Upper lobe of right lung (tissue), 1 donor: ENCODE measurements around the gene ELOA2. TPM values are rescaled to one million over a fixed set of nuclear protein-coding genes. Genes with fewer than 3 reads are reported as not detected.

Experiments used
- ATAC-seq: fragments of 200-7000 bp; cut with Tn5 transposase; one replicate; pipeline ENCODE4 v1.9.1; 2020; ENCODE audit warnings: mild to moderate bottlenecking, moderate library complexity
- DNase-seq: peaks from one replicate; pipeline ENCODE4 v3.0.0-alpha.2; 2020
- H3K27ac ChIP-seq: fragments of 200-600 bp; one replicate; pipeline ENCODE4 v1.8.0; 2022
- H3K27me3 ChIP-seq: fragments of 200-600 bp; one replicate; pipeline ENCODE4 v1.8.0; 2022; ENCODE audit warnings: mild to moderate bottlenecking
- H3K36me3 ChIP-seq: fragments of 200-600 bp; one replicate; pipeline ENCODE4 v1.8.0; 2022
- H3K4me1 ChIP-seq: fragments of 200-600 bp; one replicate; pipeline ENCODE4 v1.8.0; 2022
- H3K4me3 ChIP-seq: fragments of 200-600 bp; one replicate; pipeline ENCODE4 v1.8.0; 2022; ENCODE audit warnings: mild to moderate bottlenecking
- H3K9me3 ChIP-seq: fragments of 200-600 bp; one replicate; pipeline ENCODE4 v1.8.0; 2022
- CTCF ChIP-seq: fragments of 200-600 bp; IDR thresholded peaks from one replicate; pipeline ENCODE4 v1.8.0; 2022; ENCODE audit warnings: antibody characterized with exemption
- intact Hi-C: fragments of 100-400 bp; cut with DNase I; formaldehyde crosslinking; loops from one replicate; pipeline ENCODE4 v1.11.0; 2022
- long read RNA-seq: library from polyadenylated mRNA; unstranded; transcript quantifications from one replicate; pipeline ENCODE4 v2.0.0, GENCODE V29; 2021
- total RNA-seq: library from RNA; stranded (reverse); fragmentation: NEBNext Ultra II Directional; extraction: Animal tissue kit (Norgen Biotek cat#: 25700); gene quantifications from one replicate; pipeline ENCODE4 v1.2.1, GENCODE V29; 2021
- donor health status: DM: no; HTN: yes; CAD: no; lungs with severe emphysema.

ELOA2 gene
- not detected for total RNA-seq
- long read RNA-seq = 0 reads

GRCh38 chr18:47035156-47035671 is at the start of gene ELOA2:
Gene ELOA2 (minus strand): TSS chr18:47035621. CDS start chr18:47035264, 357 bp downstream.
- TF ChIP-seq CTCF = no peak
- Histone ChIP-seq H3K36me3 (no peaks in the 10 kb centered on the region), H3K27me3 (no peaks in the 10 kb centered on the region), H3K9me3 (no peaks in the 10 kb centered on the region), H3K4me1 (no peaks in the 10 kb centered on the region), H3K4me3 (no peak within 1 kb of the TSS), H3K27ac (no peak within 1 kb of the TSS)
- no peak for ATAC-seq
- no peak for DNase-seq
- intact Hi-C loops = no loop called here

GRCh38 chr18:47081578-47081977 is 46.2 kb upstream of the ELOA2 start:
- Histone ChIP-seq H3K27ac (no peak overlapping the region), H3K4me1 (no peaks in the 10 kb centered on the region), H3K36me3 (no peaks in the 10 kb centered on the region), H3K27me3 (no peaks in the 10 kb centered on the region), H3K4me3 (no peak overlapping the region), H3K9me3 (no peaks in the 10 kb centered on the region)
- ATAC-seq = no peak
- TF ChIP-seq CTCF = no peak
- intact Hi-C loops = no loop called here
- DNase-seq = no peak

GRCh38 chr18:47080872-47081271 is 45.5 kb upstream of the ELOA2 start:
- Histone ChIP-seq H3K4me1 (no peaks in the 10 kb centered on the region), H3K36me3 (no peaks in the 10 kb centered on the region), H3K9me3 (no peaks in the 10 kb centered on the region), H3K27me3 (no peaks in the 10 kb centered on the region), H3K27ac (no peak overlapping the region), H3K4me3 (no peak overlapping the region)
- DNase-seq (no peak), ATAC-seq (no peak)
- TF ChIP-seq CTCF = no peak
- intact Hi-C loops = no loop called here

- ATAC-seq (no peak), DNase-seq (no peak)
- H3K4me1 ChIP-seq = no peaks in the 10 kb centered on the region
- no peak overlapping the region for H3K4me3 ChIP-seq
- H3K36me3 ChIP-seq = no peaks in the 10 kb centered on the region
- intact Hi-C loops = no loop called here
- H3K27me3 ChIP-seq = no peaks in the 10 kb centered on the region
- no peaks in the 10 kb centered on the region for H3K9me3 ChIP-seq
- no peak overlapping the region for H3K27ac ChIP-seq
- TF ChIP-seq CTCF = no peak
Observed at GRCh38 chr18:47077111-47077510, 41.7 kb upstream of the ELOA2 start.

- no peaks in the 10 kb centered on the region for H3K4me1 ChIP-seq
- no peak for DNase-seq
Observed at GRCh38 chr18:47075098-47075883, 39.9 kb upstream of the ELOA2 start.

More at GRCh38 chr18:47075098-47075883, 39.9 kb upstream of the ELOA2 start:
- Histone ChIP-seq H3K27me3 (no peaks in the 10 kb centered on the region), H3K27ac (no peak overlapping the region), H3K4me3 (no peak overlapping the region), H3K9me3 (no peaks in the 10 kb centered on the region), H3K36me3 (no peaks in the 10 kb centered on the region)
- no peak for ATAC-seq
- intact Hi-C loops = no loop called here
- TF ChIP-seq CTCF = no peak
